GM19438 (cell line): Measurements from ENCODE around the gene FOXJ1.

ENCODE experiments used
- ATAC-seq: cut with Tn5 transposase; IDR thresholded peaks from one replicate; pipeline ENCODE4 v1.9.1; 2021; ENCODE audit warnings: low read depth; ENCODE audit not compliant: unreplicated experiment

FOXJ1 gene

GRCh38 chr17:76161619-76162266 is 20.7 kb upstream of the FOXJ1 start:
- ATAC-seq = no peak

GRCh38 chr17:76160896-76161528 is 20.0 kb upstream of the FOXJ1 start:
- ATAC-seq = no peak

GRCh38 chr17:76159157-76159556 is 18.1 kb upstream of the FOXJ1 start:
- no peak for ATAC-seq

GRCh38 chr17:76157759-76158158 is 16.7 kb upstream of the FOXJ1 start:
- no peak for ATAC-seq

GRCh38 chr17:76156662-76156991 is 15.6 kb upstream of the FOXJ1 start:
- no peak for ATAC-seq

GRCh38 chr17:76155988-76156661 is 15.1 kb upstream of the FOXJ1 start:
- no peak for ATAC-seq

GRCh38 chr17:76154936-76155845 is 14.1 kb upstream of the FOXJ1 start:
- ATAC-seq = no peak

- no peak for ATAC-seq
Measured at GRCh38 chr17:76154292-76154691, 13.2 kb upstream of the FOXJ1 start.

- ATAC-seq = no peak
Measured at GRCh38 chr17:76153640-76154039, 12.6 kb upstream of the FOXJ1 start.

GRCh38 chr17:76153202-76153601 is 12.2 kb upstream of the FOXJ1 start:
- ATAC-seq = no peak

GRCh38 chr17:76152591-76152990 is 11.5 kb upstream of the FOXJ1 start:
- no peak for ATAC-seq

- ATAC-seq = no peak
Measured at GRCh38 chr17:76151896-76152454, 10.9 kb upstream of the FOXJ1 start.

GRCh38 chr17:76150712-76151622 is 9.9 kb upstream of the FOXJ1 start:
- no peak for ATAC-seq

- ATAC-seq = no peak
Measured at GRCh38 chr17:76149214-76149613, 8.2 kb upstream of the FOXJ1 start.

- no peak for ATAC-seq
Measured at GRCh38 chr17:76148015-76148326, 6.9 kb upstream of the FOXJ1 start.

GRCh38 chr17:76147211-76148014 is 6.4 kb upstream of the FOXJ1 start:
- ATAC-seq = no peak

- ATAC-seq = no peak
Measured at GRCh38 chr17:76146053-76146851, 5.2 kb upstream of the FOXJ1 start.
